Left lung (tissue), 10 donors: ENCODE results near the gene RIT2. TPM values are rescaled to one million over a fixed set of nuclear protein-coding genes. Genes with fewer than 3 reads are reported as not detected.

Experiments used
- ATAC-seq: fragments of 200-7000 bp; cut with Tn5 transposase; one replicate; pipeline ENCODE4 v1.9.1; 2020; ENCODE audit warnings: moderate library complexity
- DNase-seq, 4 donors: peaks; one replicate each; pipeline ENCODE4 v3.0.0-alpha.2; 2013 to 2020
- H3K27ac ChIP-seq, 2 donors: fragments of 200-600 bp; sonication (generic) in 1 of 2; one replicate each; pipeline versions ENCODE4 v1.5.0 to v1.8.0; 2020 to 2021
- H3K27me3 ChIP-seq, 2 donors: fragments of 200-600 bp; sonication (generic) in 1 of 2; one replicate each; pipeline versions ENCODE4 v1.5.0 to v1.8.0; 2020 to 2021
- H3K36me3 ChIP-seq, 2 donors: fragments of 200-600 bp; sonication (generic) in 1 of 2; one replicate each; pipeline versions ENCODE4 v1.5.0 to v1.8.0; 2020 to 2021
- H3K4me1 ChIP-seq, 2 donors: fragments of 200-600 bp; one replicate each; pipeline ENCODE4 v1.8.0; 2021
- H3K4me3 ChIP-seq, 2 donors: fragments of 200-600 bp; sonication (generic) in 1 of 2; one replicate each; pipeline versions ENCODE4 v1.5.0 to v1.8.0; 2020 to 2021; ENCODE audit warnings: mild to moderate bottlenecking in 1 of 2
- H3K9me3 ChIP-seq, 2 donors: fragments of 200-600 bp; sonication (generic) in 1 of 2; one replicate each; pipeline versions ENCODE4 v1.5.0 to v1.8.0; 2020 to 2021
- CTCF ChIP-seq, 2 donors: fragments of 200-600 bp; sonication (generic) in 1 of 2; IDR thresholded peaks; one replicate each; pipeline versions ENCODE4 v1.5.0 to v1.8.0; 2021; ENCODE audit warnings: antibody characterized with exemption in 2 of 2
- intact Hi-C, 2 donors: fragments of 100-400 bp; cut with DNase I; formaldehyde crosslinking; loops; one replicate each; pipeline versions ENCODE4 v1.11.2 to v1.14.2; 2022
- polyA plus RNA-seq, 6 donors: library from polyadenylated mRNA; unstranded; fragments of 120-200 nt; gene quantifications; one replicate each; pipeline ENCODE4 v1.2.1, GENCODE V29; 2013; ENCODE audit not compliant: insufficient read length in 6 of 6
- total RNA-seq, 2 donors: library from RNA; stranded (reverse); fragmentation: NEBNext Ultra II Directional; extraction: Animal tissue kit (Norgen Biotek cat#: 25700); gene quantifications; one replicate each; pipeline ENCODE4 v1.2.1, GENCODE V29; 2021
- donor health status: DM: no; HTN: yes; CAD: no.
- donor health status: DM: no; HTN: no; CAD: no.

The RIT2 gene
- total and polyA plus RNA-seq, 8 donors, result not detected

GRCh38 chr18:42922363-42922762 lies 193.1 kb downstream of the RIT2 start:
- Histone ChIP-seq H3K9me3 (no peaks in the 10 kb centered on the region), H3K4me3 (no peak overlapping the region), H3K27me3 (no peaks in the 10 kb centered on the region), H3K36me3 (no peaks in the 10 kb centered on the region), H3K4me1 (no peaks in the 10 kb centered on the region), H3K27ac (no peak overlapping the region)
- no peak for TF ChIP-seq CTCF (IDR thresholded peaks at IDR 0.05)
- no peak for DNase-seq
- intact Hi-C loops, result no loop called here
- ATAC-seq, result no peak

GRCh38 chr18:42921226-42921737 lies 194.2 kb downstream of the RIT2 start:
- no peaks in the 10 kb centered on the region for H3K27me3 ChIP-seq
- no peaks in the 10 kb centered on the region for H3K4me1 ChIP-seq
- TF ChIP-seq CTCF (IDR thresholded peaks at IDR 0.05), result no peak
- H3K36me3 ChIP-seq, result no peaks in the 10 kb centered on the region
- ATAC-seq, result no peak
- no peaks in the 10 kb centered on the region for H3K9me3 ChIP-seq
- DNase-seq, result peak in 1 of 4 donors; percentile 22
- intact Hi-C loops, result no loop called here
- no peak overlapping the region for H3K27ac ChIP-seq
- no peak overlapping the region for H3K4me3 ChIP-seq

GRCh38 chr18:42920621-42921020 lies 194.9 kb downstream of the RIT2 start:
- ATAC-seq (no peak), DNase-seq (no peak)
- TF ChIP-seq CTCF (IDR thresholded peaks at IDR 0.05), result no peak
- H3K36me3 ChIP-seq, result no peaks in the 10 kb centered on the region
- no peaks in the 10 kb centered on the region for H3K9me3 ChIP-seq
- no peak overlapping the region for H3K4me3 ChIP-seq
- intact Hi-C loops, result no loop called here
- H3K4me1 ChIP-seq, result no peaks in the 10 kb centered on the region
- no peaks in the 10 kb centered on the region for H3K27me3 ChIP-seq
- no peak overlapping the region for H3K27ac ChIP-seq

- no peaks in the 10 kb centered on the region for H3K27me3 ChIP-seq
- H3K36me3 ChIP-seq, result no peaks in the 10 kb centered on the region
- H3K9me3 ChIP-seq, result no peaks in the 10 kb centered on the region
- TF ChIP-seq CTCF (IDR thresholded peaks at IDR 0.05), result no peak
- DNase-seq (no peak), ATAC-seq (no peak)
- H3K4me3 ChIP-seq, result no peak overlapping the region
- intact Hi-C loops, result no loop called here
- no peaks in the 10 kb centered on the region for H3K4me1 ChIP-seq
- H3K27ac ChIP-seq, result no peak overlapping the region
Observed at GRCh38 chr18:42915299-42915698, 200.2 kb downstream of the RIT2 start.

- Histone ChIP-seq H3K9me3 (no peaks in the 10 kb centered on the region), H3K4me1 (no peaks in the 10 kb centered on the region), H3K4me3 (no peak overlapping the region), H3K27ac (no peak overlapping the region), H3K27me3 (no peaks in the 10 kb centered on the region), H3K36me3 (no peaks in the 10 kb centered on the region)
- no peak for ATAC-seq
- peak in 2 of 4 donors; percentile 72 to 85 for DNase-seq
- intact Hi-C loops, result no loop called here
- TF ChIP-seq CTCF (IDR thresholded peaks at IDR 0.05), result no peak
Observed at GRCh38 chr18:42914476-42914875, 201.0 kb downstream of the RIT2 start.
